ENCODE data around the gene ZNF668.

Gene ZNF668

GRCh38 chr16:31063843-31064611 is 10.0 kb downstream of the ZNF668 start:
- no peak for DNase-seq (ENCODE audit: low read depth in 1 of 2, low spot score in 1 of 2)
- Histone ChIP-seq H3K27me3 (ENCODE audit: insufficient read depth, poor library complexity, severe bottlenecking) (no peaks in the 10 kb centered on the region), H3K27ac (replicated peaks) (no peak overlapping the region), H3K4me3 (replicated peaks; ENCODE audit: insufficient read depth, low read length) (no peak overlapping the region)
- TF ChIP-seq CTCF (IDR thresholded peaks at IDR 0.05; ENCODE audit: insufficient read depth, low read length), result no peak
- no peak for TF ChIP-seq REST (IDR thresholded peaks at IDR 0.05; ENCODE audit: insufficient replicate concordance, low read depth)
- TF ChIP-seq SPI1 (IDR thresholded peaks at IDR 0.05; ENCODE audit: borderline replicate concordance, low read depth), result no peak

- Histone ChIP-seq H3K27me3 (ENCODE audit: insufficient read depth, poor library complexity, severe bottlenecking) (no peaks in the 10 kb centered on the region), H3K4me3 (replicated peaks; ENCODE audit: insufficient read depth, low read length) (no peak overlapping the region), H3K27ac (replicated peaks) (no peak overlapping the region)
- DNase-seq (ENCODE audit: low read depth in 1 of 2, low spot score in 1 of 2), result no peak
- no peak for TF ChIP-seq GABPA (IDR thresholded peaks at IDR 0.05; ENCODE audit: low read depth)
- no peak for TF ChIP-seq CTCF (IDR thresholded peaks at IDR 0.05; ENCODE audit: insufficient read depth, low read length)
- TF ChIP-seq SPI1 (IDR thresholded peaks at IDR 0.05; ENCODE audit: borderline replicate concordance, low read depth), result no peak
- no peak for TF ChIP-seq POLR2AphosphoS5 (IDR thresholded peaks at IDR 0.05; ENCODE audit: low read depth)
- TF ChIP-seq REST (IDR thresholded peaks at IDR 0.05; ENCODE audit: insufficient replicate concordance, low read depth), result no peak
Measured at GRCh38 chr16:31063495-31063842, 10.6 kb downstream of the ZNF668 start.

GRCh38 chr16:31061813-31062440 is 12.1 kb downstream of the ZNF668 start:
- Histone ChIP-seq H3K4me3 (replicated peaks; ENCODE audit: insufficient read depth, low read length) (no peak overlapping the region), H3K27ac (replicated peaks) (no peak overlapping the region), H3K27me3 (ENCODE audit: insufficient read depth, poor library complexity, severe bottlenecking) (no peaks in the 10 kb centered on the region)
- DNase-seq (ENCODE audit: low read depth in 1 of 2, low spot score in 1 of 2), result no peak
- TF ChIP-seq GABPA (IDR thresholded peaks at IDR 0.05; ENCODE audit: low read depth) (no peak), CTCF (IDR thresholded peaks at IDR 0.05; ENCODE audit: insufficient read depth, low read length) (no peak), SPI1 (IDR thresholded peaks at IDR 0.05; ENCODE audit: borderline replicate concordance, low read depth) (no peak), REST (IDR thresholded peaks at IDR 0.05; ENCODE audit: insufficient replicate concordance, low read depth) (no peak), POLR2AphosphoS5 (IDR thresholded peaks at IDR 0.05; ENCODE audit: low read depth) (no peak)

All from HL-60 (cell line).